ENCODE measurements around the gene CLEC10A. TPM values are rescaled to one million over a fixed set of nuclear protein-coding genes. Genes with fewer than 3 reads are reported as not detected.
"Not testable (repeated sequence)": the region's sequence is repeated elsewhere in the genome, so short reads cannot be mapped to it uniquely, and the experiment has no call there.

The CLEC10A gene
- polyA plus RNA-seq, 1 experiment, result not detected

DNA sequence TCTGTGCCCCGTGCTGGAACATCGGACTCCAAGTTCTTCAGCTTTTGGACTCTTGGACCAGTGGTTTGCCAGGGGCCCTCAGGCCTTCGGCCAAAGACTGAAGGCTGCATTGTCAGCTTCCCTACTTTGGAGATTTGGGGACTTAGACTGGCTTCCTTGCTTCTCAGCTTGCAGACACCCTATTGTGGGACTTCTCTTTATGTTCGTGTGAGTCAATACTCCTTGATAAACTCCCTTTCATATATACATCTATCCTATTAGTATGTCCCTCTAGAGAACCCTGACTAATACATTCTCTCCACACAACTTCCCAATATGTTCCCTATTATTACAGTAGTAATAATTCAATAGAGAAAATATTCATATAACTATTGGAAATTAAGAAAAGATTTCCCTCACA, 43.8 kb upstream of the CLEC10A start:
- H3K4me3 ChIP-seq (ENCODE audit: low read depth, low read length), result no peak overlapping the region
- TF ChIP-seq, protein P1, sequence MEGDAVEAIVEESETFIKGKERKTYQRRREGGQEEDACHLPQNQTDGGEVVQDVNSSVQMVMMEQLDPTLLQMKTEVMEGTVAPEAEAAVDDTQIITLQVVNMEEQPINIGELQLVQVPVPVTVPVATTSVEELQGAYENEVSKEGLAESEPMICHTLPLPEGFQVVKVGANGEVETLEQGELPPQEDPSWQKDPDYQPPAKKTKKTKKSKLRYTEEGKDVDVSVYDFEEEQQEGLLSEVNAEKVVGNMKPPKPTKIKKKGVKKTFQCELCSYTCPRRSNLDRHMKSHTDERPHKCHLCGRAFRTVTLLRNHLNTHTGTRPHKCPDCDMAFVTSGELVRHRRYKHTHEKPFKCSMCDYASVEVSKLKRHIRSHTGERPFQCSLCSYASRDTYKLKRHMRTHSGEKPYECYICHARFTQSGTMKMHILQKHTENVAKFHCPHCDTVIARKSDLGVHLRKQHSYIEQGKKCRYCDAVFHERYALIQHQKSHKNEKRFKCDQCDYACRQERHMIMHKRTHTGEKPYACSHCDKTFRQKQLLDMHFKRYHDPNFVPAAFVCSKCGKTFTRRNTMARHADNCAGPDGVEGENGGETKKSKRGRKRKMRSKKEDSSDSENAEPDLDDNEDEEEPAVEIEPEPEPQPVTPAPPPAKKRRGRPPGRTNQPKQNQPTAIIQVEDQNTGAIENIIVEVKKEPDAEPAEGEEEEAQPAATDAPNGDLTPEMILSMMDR (IDR thresholded peaks at IDR 0.05; ENCODE audit: insufficient read depth, low read depth, low read length), result no peak
- CTCF ChIA-PET, result interaction anchor here (1.2 to 2.1 kb wide), 2 partner anchors 13 to 71 kb away, joined by 4 to 11 read pairs; no protein-coding TSS in a partner anchor
- H3K36me3 ChIP-seq (ENCODE audit: control insufficient read depth, insufficient read depth, low read length), result no peaks in the 10 kb centered on the region
- POLR2A ChIA-PET, result no interaction called here
- DNase-seq (ENCODE audit: low read depth), result no peak
- peaks cover 3% of the 10 kb centered on the region for H3K27me3 ChIP-seq (ENCODE audit: control insufficient read depth, insufficient read depth, low read length)

DNA sequence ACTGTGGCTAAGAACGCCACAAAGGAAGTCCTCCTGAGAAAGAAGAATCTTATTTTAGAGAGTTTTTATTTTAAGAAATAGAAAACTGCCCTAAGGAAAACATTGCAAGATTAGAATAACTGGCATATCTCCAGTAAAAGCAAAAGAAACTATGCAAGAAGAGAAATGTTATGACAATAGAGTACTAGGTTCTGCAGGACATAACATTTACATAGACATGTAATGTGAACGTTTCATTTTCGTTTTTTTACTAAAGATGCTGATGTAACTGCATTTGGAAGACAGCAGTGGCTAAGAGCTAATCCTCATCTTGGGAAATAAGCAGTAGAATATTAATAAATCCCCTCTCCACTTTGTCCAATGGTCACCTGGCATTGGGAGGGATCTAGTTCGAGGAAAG, 42.3 kb upstream of the CLEC10A start:
- Histone ChIP-seq H3K36me3 (ENCODE audit: control insufficient read depth, insufficient read depth, low read length) (no peaks in the 10 kb centered on the region), H3K4me3 (ENCODE audit: low read depth, low read length) (no peak overlapping the region), H3K27me3 (ENCODE audit: control insufficient read depth, insufficient read depth, low read length) (peaks cover 4% of the 10 kb centered on the region)
- ChIA-PET POLR2A (no interaction called here), CTCF (interaction anchor here (1.0 kb wide), 1 partner anchor 70 kb away, joined by 3 read pairs; no protein-coding TSS in a partner anchor)
- DNase-seq (ENCODE audit: low read depth), result no peak
- TF ChIP-seq, protein P1 (IDR thresholded peaks at IDR 0.05; ENCODE audit: insufficient read depth, low read depth, low read length), result no peak

GRCh38 chr17:7120635-7121034, 40.6 kb upstream of the CLEC10A start:
- DNase-seq (ENCODE audit: low read depth); POLR2A ChIA-PET; H3K27me3 ChIP-seq (ENCODE audit: control insufficient read depth, insufficient read depth, low read length); H3K36me3 ChIP-seq (ENCODE audit: control insufficient read depth, insufficient read depth, low read length); H3K4me3 ChIP-seq (ENCODE audit: low read depth, low read length); CTCF ChIA-PET: not testable (repeated sequence)

- DNase-seq (ENCODE audit: low read depth), result no peak
- Histone ChIP-seq H3K36me3 (ENCODE audit: control insufficient read depth, insufficient read depth, low read length) (no peaks in the 10 kb centered on the region), H3K4me3 (ENCODE audit: low read depth, low read length) (no peak overlapping the region), H3K27me3 (ENCODE audit: control insufficient read depth, insufficient read depth, low read length) (peaks cover 4% of the 10 kb centered on the region)
- TF ChIP-seq, protein P1 (IDR thresholded peaks at IDR 0.05; ENCODE audit: insufficient read depth, low read depth, low read length), result no peak
- ChIA-PET CTCF (no interaction called here), POLR2A (no interaction called here)
Observed at GRCh38 chr17:7120123-7120522, 40.1 kb upstream of the CLEC10A start.

GRCh38 chr17:7119314-7119713, 39.3 kb upstream of the CLEC10A start:
- CTCF ChIA-PET, result interaction anchor here (0.5 kb wide), 1 partner anchor 1851 kb away, joined by 3 read pairs; no protein-coding TSS in a partner anchor
- no peak overlapping the region for H3K4me3 ChIP-seq (ENCODE audit: low read depth, low read length)
- H3K27me3 ChIP-seq (ENCODE audit: control insufficient read depth, insufficient read depth, low read length), result peaks cover 4% of the 10 kb centered on the region
- POLR2A ChIA-PET, result no interaction called here
- no peaks in the 10 kb centered on the region for H3K36me3 ChIP-seq (ENCODE audit: control insufficient read depth, insufficient read depth, low read length)
- DNase-seq (ENCODE audit: low read depth), result no peak
- TF ChIP-seq, protein P1 (IDR thresholded peaks at IDR 0.05; ENCODE audit: insufficient read depth, low read depth, low read length), result no peak
